PFSK-1 (cell line): ENCODE results near the gene ARF4.

ENCODE experiments used
- FOXP2 ChIP-seq: optimal IDR thresholded peaks from 2 replicates; pipeline ENCODE3; 2011; ENCODE audit warnings: borderline replicate concordance, control low read depth, inconsistent platforms; ENCODE audit not compliant: insufficient read depth; ENCODE audit errors: extremely low read length, extremely low read depth
- POLR2AphosphoS5 ChIP-seq: IDR thresholded peaks from 2 replicates; pipeline ENCODE4 v1.6.1; 2012; ENCODE audit warnings: low read depth, mild to moderate bottlenecking, control low read depth, low read length, moderate library complexity
- REST ChIP-seq, 2 experiments: IDR thresholded peaks; 2 replicates each; pipeline versions ENCODE4 v1.6.1 to v1.8.0; 2011 to 2012; ENCODE audit warnings: low read depth in 2 of 2, low read length in 2 of 2, control low read depth in 1 of 2, inconsistent platforms in 1 of 2, mild to moderate bottlenecking in 1 of 2, moderate library complexity in 1 of 2; ENCODE audit not compliant: insufficient read depth in 1 of 2
- SIN3A ChIP-seq: IDR thresholded peaks from 2 replicates; pipeline ENCODE4 v1.6.1; 2012; ENCODE audit warnings: mild to moderate bottlenecking, low read length, moderate library complexity, borderline replicate concordance; ENCODE audit not compliant: insufficient read depth
- TAF1 ChIP-seq: IDR thresholded peaks from 2 replicates; pipeline ENCODE4 v1.6.1; 2012; ENCODE audit warnings: low read length, control low read depth, borderline replicate concordance; ENCODE audit not compliant: insufficient read depth

ARF4 gene

GRCh38 chr3:57594576-57594975 lies 2.6 kb downstream of the ARF4 start:
- no peak for TF ChIP-seq POLR2AphosphoS5
- TF ChIP-seq FOXP2, result no peak
- TF ChIP-seq REST (IDR thresholded peaks at IDR 0.05; ENCODE audit: insufficient read depth in 1 of 2, low read depth in 2 of 2, low read length in 2 of 2), result no peak
- no peak for TF ChIP-seq TAF1

GRCh38 chr3:57594144-57594543 lies 3.0 kb downstream of the ARF4 start:
- no peak for TF ChIP-seq FOXP2
- no peak for TF ChIP-seq POLR2AphosphoS5
- no peak for TF ChIP-seq TAF1
- TF ChIP-seq REST (IDR thresholded peaks at IDR 0.05; ENCODE audit: insufficient read depth in 1 of 2, low read depth in 2 of 2, low read length in 2 of 2), result no peak
- no peak for TF ChIP-seq SIN3A

- no peak for TF ChIP-seq SIN3A
- TF ChIP-seq POLR2AphosphoS5, result no peak
- TF ChIP-seq REST (IDR thresholded peaks at IDR 0.05; ENCODE audit: insufficient read depth in 1 of 2, low read depth in 2 of 2, low read length in 2 of 2), result no peak
- no peak for TF ChIP-seq FOXP2
- no peak for TF ChIP-seq TAF1
These were observed 4.8 kb downstream of the ARF4 start for GRCh38 chr3:57592306-57592705.

- no peak for TF ChIP-seq TAF1
- no peak for TF ChIP-seq POLR2AphosphoS5
- no peak for TF ChIP-seq SIN3A
- TF ChIP-seq REST (IDR thresholded peaks at IDR 0.05; ENCODE audit: insufficient read depth in 1 of 2, low read depth in 2 of 2, low read length in 2 of 2), result no peak
- no peak for TF ChIP-seq FOXP2
These were observed 9.2 kb downstream of the ARF4 start for GRCh38 chr3:57587905-57588304.

GRCh38 chr3:57586778-57587177 lies 10.4 kb downstream of the ARF4 start:
- no peak for TF ChIP-seq FOXP2
- no peak for TF ChIP-seq POLR2AphosphoS5
- TF ChIP-seq REST (IDR thresholded peaks at IDR 0.05; ENCODE audit: insufficient read depth in 1 of 2, low read depth in 2 of 2, low read length in 2 of 2), result no peak
- no peak for TF ChIP-seq SIN3A
- no peak for TF ChIP-seq TAF1
